Pons (tissue), 1 donor: ENCODE results near the gene P2RX3.
"Not testable (repeated sequence)": the region's sequence is repeated elsewhere in the genome, so short reads cannot be mapped to it uniquely, and the experiment has no call there.

ENCODE experiments used
- DNase-seq: peaks from one replicate; pipeline ENCODE4 v3.0.0-alpha.2; 2016; ENCODE audit warnings: low spot score

P2RX3 gene

GRCh38 chr11:57399972-57400578, 61.9 kb downstream of the P2RX3 start:
- DNase-seq: no peak

- DNase-seq: no peak
Measured at GRCh38 chr11:57402188-57403002, 64.2 kb downstream of the P2RX3 start.

GRCh38 chr11:57403003-57403801, 65.0 kb downstream of the P2RX3 start:
- not testable (repeated sequence) for DNase-seq

- no peak for DNase-seq
Measured at GRCh38 chr11:57403802-57404147, 65.6 kb downstream of the P2RX3 start.

GRCh38 chr11:57405271-57405860, 67.2 kb downstream of the P2RX3 start:
- DNase-seq: no peak

GRCh38 chr11:57406337-57406904, 68.3 kb downstream of the P2RX3 start:
- DNase-seq: no peak

- no peak for DNase-seq
Measured at GRCh38 chr11:57407010-57407920, 69.1 kb downstream of the P2RX3 start.

- DNase-seq: no peak
Measured at GRCh38 chr11:57407941-57408475, 69.9 kb downstream of the P2RX3 start.

GRCh38 chr11:57408771-57409170, 70.6 kb downstream of the P2RX3 start:
- DNase-seq: no peak

GRCh38 chr11:57409321-57410100, 71.4 kb downstream of the P2RX3 start:
- DNase-seq: no peak

- DNase-seq: no peak
Measured at GRCh38 chr11:57410287-57410686, 72.1 kb downstream of the P2RX3 start.

- DNase-seq: no peak
Measured at GRCh38 chr11:57413681-57414080, 75.5 kb downstream of the P2RX3 start.

- DNase-seq: no peak
Measured at GRCh38 chr11:57414612-57415212, 76.6 kb downstream of the P2RX3 start.

GRCh38 chr11:57416436-57416835, 78.3 kb downstream of the P2RX3 start:
- no peak for DNase-seq

- no peak for DNase-seq
Measured at GRCh38 chr11:57417056-57417455, 78.9 kb downstream of the P2RX3 start.

- DNase-seq: no peak
Measured at GRCh38 chr11:57418131-57418530, 80.0 kb downstream of the P2RX3 start.

GRCh38 chr11:57419146-57419545, 81.0 kb downstream of the P2RX3 start:
- DNase-seq: no peak

- no peak for DNase-seq
Measured at GRCh38 chr11:57421066-57421465, 82.9 kb downstream of the P2RX3 start.

- DNase-seq: no peak
Measured at GRCh38 chr11:57421805-57422204, 83.7 kb downstream of the P2RX3 start.
